SK-N-MC (cell line): ENCODE measurements around the gene HMSD.

Source experiments
- DNase-seq: peaks from one replicate; pipeline ENCODE4 v3.0.0-alpha.2; 2011; ENCODE audit warnings: low read depth, low spot score
- H3K27ac ChIP-seq: fragments of 200-600 bp; sonication (generic); 2 replicates; pipeline ENCODE4 v1.5.1; 2016; ENCODE audit warnings: mixed run types
- H3K36me3 ChIP-seq: fragments of 200-600 bp; sonication (generic); 2 replicates; pipeline ENCODE4 v1.6.1; 2017; ENCODE audit warnings: antibody characterized with exemption, low read length, mixed read lengths; ENCODE audit not compliant: insufficient read depth
- H3K4me3 ChIP-seq: fragments of 200-600 bp; sonication (generic); 2 replicates; pipeline ENCODE4 v1.5.1; 2016
- H3K9ac ChIP-seq: fragments of 200-600 bp; sonication (generic); 2 replicates; pipeline ENCODE4 v1.8.0; 2017; ENCODE audit warnings: mixed run types, mixed read lengths; ENCODE audit not compliant: insufficient read length
- H3K9me3 ChIP-seq: fragments of 200-600 bp; sonication (generic); 2 replicates; pipeline ENCODE4 v1.6.1; 2017; ENCODE audit warnings: low read depth, mild to moderate bottlenecking, antibody characterized with exemption, low read length, moderate library complexity, mixed read lengths
- EZH2 ChIP-seq: fragments of 200-600 bp; sonication (generic); IDR thresholded peaks from one replicate; pipeline ENCODE4 v1.6.1; 2017; ENCODE audit warnings: antibody characterized with exemption
- FOXP2 ChIP-seq: optimal IDR thresholded peaks from 2 replicates; pipeline ENCODE3; 2011; ENCODE audit warnings: mild to moderate bottlenecking, moderate library complexity; ENCODE audit not compliant: insufficient read depth; ENCODE audit errors: extremely low read length, control extremely low read depth
- POLR2AphosphoS5 ChIP-seq: IDR thresholded peaks from 2 replicates; pipeline ENCODE4 v1.6.1; 2012; ENCODE audit warnings: mild to moderate bottlenecking, low read depth, low read length, borderline replicate concordance

Gene HMSD

GRCh38 chr18:63949068-63949737, at the start of gene HMSD:
TSS of gene HMSD (plus strand) at chr18:63949301. CDS start at chr18:63953456, 4,155 bp downstream.
- no peak for DNase-seq
- peak within 1 kb of the TSS; percentile 83 for H3K9ac ChIP-seq
- peak within 1 kb of the TSS; percentile 94 for H3K4me3 ChIP-seq
- peak within 1 kb of the TSS; percentile 79 for H3K27ac ChIP-seq
- peaks cover 14% of the 10 kb centered on the region for H3K36me3 ChIP-seq
- no peak for TF ChIP-seq EZH2
- TF ChIP-seq POLR2AphosphoS5, result peak; percentile 74; the same call in 1 of the 2 replicates
- H3K9me3 ChIP-seq, result no peaks in the 10 kb centered on the region; the same call in 1 of the 2 replicates

- no peak for DNase-seq
- H3K9ac ChIP-seq, result no peak overlapping the region
- no peak overlapping the region for H3K4me3 ChIP-seq
- no peak overlapping the region for H3K27ac ChIP-seq
- H3K9me3 ChIP-seq, result no peaks in the 10 kb centered on the region
- no peaks in the 10 kb centered on the region for H3K36me3 ChIP-seq
- TF ChIP-seq POLR2AphosphoS5, result no peak
- no peak for TF ChIP-seq EZH2
- no peak for TF ChIP-seq FOXP2
Observed at GRCh38 chr18:63903851-63904570, 45.1 kb upstream of the HMSD start.

- H3K27ac ChIP-seq, result no peak overlapping the region
- TF ChIP-seq POLR2AphosphoS5 (no peak), EZH2 (no peak), FOXP2 (no peak)
Observed at GRCh38 chr18:63904694-63905093, 44.4 kb upstream of the HMSD start.

GRCh38 chr18:63905361-63905760, 43.7 kb upstream of the HMSD start:
- H3K36me3 ChIP-seq, result no peaks in the 10 kb centered on the region
- H3K27ac ChIP-seq, result no peak overlapping the region
- no peak for DNase-seq
- TF ChIP-seq EZH2 (no peak), POLR2AphosphoS5 (no peak), FOXP2 (no peak)
- H3K4me3 ChIP-seq, result no peak overlapping the region
- H3K9ac ChIP-seq, result no peak overlapping the region
- no peaks in the 10 kb centered on the region for H3K9me3 ChIP-seq

More at GRCh38 chr18:63904694-63905093, 44.4 kb upstream of the HMSD start:
- H3K9me3 ChIP-seq, result no peaks in the 10 kb centered on the region
- H3K9ac ChIP-seq, result no peak overlapping the region
- no peak for DNase-seq
- H3K36me3 ChIP-seq, result no peaks in the 10 kb centered on the region
- H3K4me3 ChIP-seq, result no peak overlapping the region

- Histone ChIP-seq H3K4me3 (no peak overlapping the region), H3K9me3 (no peaks in the 10 kb centered on the region), H3K9ac (no peak overlapping the region), H3K36me3 (no peaks in the 10 kb centered on the region), H3K27ac (no peak overlapping the region)
- DNase-seq, result no peak
- TF ChIP-seq POLR2AphosphoS5 (no peak), EZH2 (no peak), FOXP2 (no peak)
Observed at GRCh38 chr18:63906056-63906455, 43.0 kb upstream of the HMSD start.

- Histone ChIP-seq H3K9me3 (no peaks in the 10 kb centered on the region), H3K4me3 (no peak within 1 kb of the TSS), H3K36me3 (no peaks in the 10 kb centered on the region), H3K9ac (no peak within 1 kb of the TSS), H3K27ac (no peak within 1 kb of the TSS)
- TF ChIP-seq FOXP2 (no peak), POLR2AphosphoS5 (no peak), EZH2 (no peak)
- no peak for DNase-seq
Observed at GRCh38 chr18:63907664-63908063, 41.4 kb upstream of the HMSD start, which contains the start of gene SERPINB10. TSS of gene SERPINB10 (plus strand) at chr18:63907958. CDS start at chr18:63915511, 7,553 bp downstream.

GRCh38 chr18:63908858-63909257, 40.2 kb upstream of the HMSD start:
- H3K4me3 ChIP-seq, result no peak overlapping the region
- no peaks in the 10 kb centered on the region for H3K36me3 ChIP-seq
- no peak overlapping the region for H3K27ac ChIP-seq
- DNase-seq, result no peak
- no peaks in the 10 kb centered on the region for H3K9me3 ChIP-seq
- no peak overlapping the region for H3K9ac ChIP-seq
- no peak for TF ChIP-seq EZH2
- no peak for TF ChIP-seq FOXP2
- no peak for TF ChIP-seq POLR2AphosphoS5

- TF ChIP-seq EZH2, result no peak
- TF ChIP-seq POLR2AphosphoS5, result no peak
- TF ChIP-seq FOXP2, result no peak
- no peak for DNase-seq
- Histone ChIP-seq H3K36me3 (no peaks in the 10 kb centered on the region), H3K9ac (no peak overlapping the region), H3K4me3 (no peak overlapping the region), H3K9me3 (no peaks in the 10 kb centered on the region), H3K27ac (no peak overlapping the region)
Observed at GRCh38 chr18:63909870-63910269, 39.2 kb upstream of the HMSD start.

GRCh38 chr18:63917817-63918216, 31.3 kb upstream of the HMSD start:
- no peak overlapping the region for H3K27ac ChIP-seq
- no peak overlapping the region for H3K9ac ChIP-seq
- no peak overlapping the region for H3K4me3 ChIP-seq
- DNase-seq, result no peak
- H3K36me3 ChIP-seq, result no peaks in the 10 kb centered on the region
- no peak for TF ChIP-seq EZH2
- no peak for TF ChIP-seq FOXP2
- H3K9me3 ChIP-seq, result no peaks in the 10 kb centered on the region
